PC-3 (cell line): ENCODE data around the gene KRTAP12-1. TPM values are rescaled to one million over a fixed set of nuclear protein-coding genes. Genes with fewer than 3 reads are reported as not detected.
"Not testable (repeated sequence)": the region's sequence is repeated elsewhere in the genome, so short reads cannot be mapped to it uniquely, and the experiment has no call there.

Experiments used
- ATAC-seq: fragments of 200-7000 bp; cut with Tn5 transposase; 2 replicates; pipeline ENCODE4 v1.9.1; 2020; ENCODE audit warnings: mild to moderate bottlenecking, moderate library complexity
- BruUV-seq: library from RNA; stranded (reverse); fragments of 400-500 nt; replicated peaks from 2 replicates; lab custom pipeline; 2021; lab: Mats Ljungman, UMichigan
- CTCF ChIA-PET: fragments of 300-600 bp; sonication (Branson Sonifier 250); formaldehyde crosslinking; loops from one replicate; lab custom pipeline; 2022; ENCODE audit warnings: antibody characterized with exemption; lab: Charles Lee
- POLR2A ChIA-PET: fragments of 300-600 bp; sonication (Branson Sonifier 250); formaldehyde crosslinking; loops from one replicate; lab custom pipeline; 2022; ENCODE audit warnings: antibody characterized with exemption; ENCODE audit not compliant: unreplicated experiment; lab: Charles Lee
- DNase-seq: peaks from one replicate; pipeline ENCODE4 v3.0.0-alpha.2; 2015
- H2AFZ ChIP-seq: fragments of 300-600 bp; sonication (generic); 2 replicates; pipeline ENCODE4 v1.6.0; 2016; ENCODE audit warnings: antibody characterized with exemption, low read length
- H3F3A ChIP-seq: fragments of 300-600 bp; sonication (generic); one replicate; pipeline ENCODE4 v1.6.0; 2017; ENCODE audit warnings: antibody characterized with exemption, low read length, control low read depth, mild to moderate bottlenecking; ENCODE audit not compliant: unreplicated experiment
- H3K27ac ChIP-seq: fragments of 300-600 bp; sonication (generic); 2 replicates; pipeline ENCODE4 v1.5.1; 2016; ENCODE audit warnings: mild to moderate bottlenecking, low read length
- H3K27me3 ChIP-seq: fragments of 300-600 bp; sonication (generic); 2 replicates; pipeline ENCODE4 v1.6.1; 2016; ENCODE audit warnings: low read length, mixed read lengths
- H3K36me3 ChIP-seq: fragments of 300-600 bp; sonication (generic); 2 replicates; pipeline ENCODE4 v1.6.1; 2016; ENCODE audit warnings: low read depth, mixed run types, low read length, mixed read lengths
- H3K4me1 ChIP-seq: fragments of 300-600 bp; sonication (generic); 2 replicates; pipeline ENCODE4 v1.5.1; 2016; ENCODE audit warnings: low read length; ENCODE audit not compliant: insufficient read depth
- H3K4me2 ChIP-seq: fragments of 300-600 bp; sonication (generic); 2 replicates; pipeline ENCODE4 v1.6.0; 2016; ENCODE audit warnings: low read length
- H3K4me3 ChIP-seq: fragments of 300-600 bp; sonication (generic); 2 replicates; pipeline ENCODE4 v1.5.1; 2016; ENCODE audit warnings: mild to moderate bottlenecking, low read length, mixed read lengths
- H3K79me2 ChIP-seq: fragments of 300-600 bp; sonication (generic); 2 replicates; pipeline ENCODE4 v1.6.1; 2017; ENCODE audit warnings: low read length, mixed read lengths
- H3K9ac ChIP-seq: fragments of 300-600 bp; sonication (generic); 2 replicates; pipeline ENCODE4 v1.6.0; 2016; ENCODE audit warnings: mild to moderate bottlenecking, low read length
- H3K9me2 ChIP-seq: fragments of 300-600 bp; sonication (generic); replicated peaks from 2 replicates; pipeline ENCODE4 v1.6.1; 2016; ENCODE audit warnings: mixed run types, low read length, mixed read lengths
- H3K9me3 ChIP-seq: fragments of 300-600 bp; sonication (generic); 2 replicates; pipeline ENCODE4 v1.6.1; 2016; ENCODE audit warnings: low read length, mixed read lengths
- H4K20me1 ChIP-seq: fragments of 300-600 bp; sonication (generic); 2 replicates; pipeline ENCODE4 v1.6.1; 2016; ENCODE audit warnings: low read length, mixed read lengths
- EZH2 ChIP-seq: fragments of 300-600 bp; sonication (generic); IDR thresholded peaks from one replicate; pipeline ENCODE4 v1.6.1; 2017; ENCODE audit warnings: antibody characterized with exemption, mild to moderate bottlenecking, low read length; ENCODE audit not compliant: unreplicated experiment
- EZH2phosphoT487 ChIP-seq: fragments of 300-600 bp; sonication (generic); IDR thresholded peaks from 2 replicates; pipeline ENCODE4 v1.6.1; 2018; ENCODE audit warnings: mild to moderate bottlenecking, antibody characterized with exemption, low read length, borderline replicate concordance
- intact Hi-C: fragments of 100-400 bp; cut with micrococcal nuclease; formaldehyde crosslinking; loops from 2 replicates; pipeline ENCODE4 v1.9.0; 2023
- total RNA-seq: library from RNA; depleted of rRNA; stranded (reverse); fragments of >200 nt; gene quantifications from 2 replicates; pipeline ENCODE4 v1.2.3, GENCODE V29; 2014
- TF ChIP-seq, protein P1 (sequence below): fragments of 300-600 bp; sonication (generic); conservative IDR thresholded peaks from 2 replicates; pipeline ENCODE4 v1.5.1; 2017; ENCODE audit warnings: antibody characterized with exemption, low read depth, mild to moderate bottlenecking, low read length

The KRTAP12-1 gene
- total RNA-seq, 1 experiment from 2014 or later, result 0.62 TPM

DNA sequence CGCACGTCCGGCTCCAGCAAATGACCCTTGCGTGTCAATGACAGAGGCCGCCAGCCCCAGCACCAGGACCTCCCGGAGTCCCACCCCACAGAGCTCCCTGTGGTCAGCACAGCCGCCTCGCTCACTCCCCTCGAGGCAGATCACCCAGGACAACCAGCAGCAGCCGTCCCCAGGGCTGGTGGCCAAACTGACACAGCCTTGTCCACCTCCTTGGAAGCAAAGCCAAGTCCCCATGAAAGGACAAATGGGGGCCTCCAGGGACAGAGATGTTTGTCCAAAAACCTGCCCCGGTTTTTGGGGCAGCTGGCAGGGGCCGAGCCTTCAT lies 42.7 kb downstream of the KRTAP12-1 start:
- intact Hi-C loops, result no loop called here
- no peaks in the 10 kb centered on the region for H4K20me1 ChIP-seq
- no peaks in the 10 kb centered on the region for H3K9me3 ChIP-seq
- no peak overlapping the region for H3K9ac ChIP-seq
- TF ChIP-seq, protein P1, sequence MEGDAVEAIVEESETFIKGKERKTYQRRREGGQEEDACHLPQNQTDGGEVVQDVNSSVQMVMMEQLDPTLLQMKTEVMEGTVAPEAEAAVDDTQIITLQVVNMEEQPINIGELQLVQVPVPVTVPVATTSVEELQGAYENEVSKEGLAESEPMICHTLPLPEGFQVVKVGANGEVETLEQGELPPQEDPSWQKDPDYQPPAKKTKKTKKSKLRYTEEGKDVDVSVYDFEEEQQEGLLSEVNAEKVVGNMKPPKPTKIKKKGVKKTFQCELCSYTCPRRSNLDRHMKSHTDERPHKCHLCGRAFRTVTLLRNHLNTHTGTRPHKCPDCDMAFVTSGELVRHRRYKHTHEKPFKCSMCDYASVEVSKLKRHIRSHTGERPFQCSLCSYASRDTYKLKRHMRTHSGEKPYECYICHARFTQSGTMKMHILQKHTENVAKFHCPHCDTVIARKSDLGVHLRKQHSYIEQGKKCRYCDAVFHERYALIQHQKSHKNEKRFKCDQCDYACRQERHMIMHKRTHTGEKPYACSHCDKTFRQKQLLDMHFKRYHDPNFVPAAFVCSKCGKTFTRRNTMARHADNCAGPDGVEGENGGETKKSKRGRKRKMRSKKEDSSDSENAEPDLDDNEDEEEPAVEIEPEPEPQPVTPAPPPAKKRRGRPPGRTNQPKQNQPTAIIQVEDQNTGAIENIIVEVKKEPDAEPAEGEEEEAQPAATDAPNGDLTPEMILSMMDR, result no peak
- TF ChIP-seq EZH2 (no peak), EZH2phosphoT487 (no peak)
- ATAC-seq, result no peak
- H2AFZ ChIP-seq, result no peak overlapping the region
- ChIA-PET POLR2A (no interaction called here), CTCF (no interaction called here)
- H3K79me2 ChIP-seq, result no peaks in the 10 kb centered on the region
- H3K36me3 ChIP-seq, result no peaks in the 10 kb centered on the region
- no peak overlapping the region for H3K4me2 ChIP-seq
- no peak for DNase-seq
- H3K27ac ChIP-seq, result no peak overlapping the region
- no TSS peak for BruUV-seq
- H3K27me3 ChIP-seq, result no peaks in the 10 kb centered on the region
- no peaks in the 10 kb centered on the region for H3F3A ChIP-seq
- H3K4me3 ChIP-seq, result no peak overlapping the region
- no peaks in the 10 kb centered on the region for H3K9me2 ChIP-seq
- H3K4me1 ChIP-seq, result no peaks in the 10 kb centered on the region

DNA sequence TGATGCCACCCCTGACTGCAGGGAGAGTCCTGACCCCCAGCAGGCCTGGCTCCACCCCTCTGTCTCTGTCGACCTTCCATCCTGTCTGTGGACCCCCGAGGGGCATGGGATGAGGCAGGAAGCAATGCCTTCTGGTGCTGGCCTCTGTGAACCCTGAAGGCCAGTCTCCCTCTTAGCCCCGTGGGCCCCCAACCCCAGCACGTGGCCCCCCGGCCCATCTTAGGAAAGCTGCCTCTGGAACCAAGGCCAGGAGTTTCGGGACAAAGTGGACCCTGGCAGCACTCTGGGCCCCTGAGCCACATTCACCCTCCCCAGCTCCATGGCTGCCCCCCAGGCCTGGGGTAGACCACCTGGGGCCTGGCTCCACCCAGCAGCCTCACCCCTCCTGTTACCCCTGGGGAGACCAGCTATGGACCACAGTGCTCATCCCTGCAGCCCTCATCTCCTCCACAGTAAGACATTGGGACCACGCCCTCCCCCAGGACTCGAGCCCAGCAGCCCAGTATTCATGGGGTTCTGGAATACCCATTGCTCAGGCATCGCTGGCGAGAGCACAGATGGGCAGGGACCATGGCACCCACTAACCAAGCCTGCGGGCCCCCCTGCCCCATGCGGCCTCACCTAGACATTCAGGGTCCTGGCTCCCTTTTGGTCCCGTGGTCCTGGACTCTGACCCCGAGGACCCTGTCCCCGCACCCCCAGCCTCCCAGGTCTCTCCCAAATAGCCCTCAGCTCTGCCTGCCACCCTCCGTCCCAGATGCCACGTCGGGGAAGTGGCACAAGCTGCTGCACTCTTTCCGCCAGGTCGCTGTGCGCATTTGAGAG lies 43.2 kb downstream of the KRTAP12-1 start:
- H3F3A ChIP-seq, DNase-seq, H2AFZ ChIP-seq, H3K36me3 ChIP-seq, H3K9ac ChIP-seq, H3K4me3 ChIP-seq, ATAC-seq, H3K27me3 ChIP-seq, CTCF ChIA-PET, BruUV-seq, H3K9me2 ChIP-seq, H3K79me2 ChIP-seq, H4K20me1 ChIP-seq, intact Hi-C loops, POLR2A ChIA-PET, H3K4me2 ChIP-seq, H3K9me3 ChIP-seq, H3K4me1 ChIP-seq, H3K27ac ChIP-seq: not testable (repeated sequence)

DNA sequence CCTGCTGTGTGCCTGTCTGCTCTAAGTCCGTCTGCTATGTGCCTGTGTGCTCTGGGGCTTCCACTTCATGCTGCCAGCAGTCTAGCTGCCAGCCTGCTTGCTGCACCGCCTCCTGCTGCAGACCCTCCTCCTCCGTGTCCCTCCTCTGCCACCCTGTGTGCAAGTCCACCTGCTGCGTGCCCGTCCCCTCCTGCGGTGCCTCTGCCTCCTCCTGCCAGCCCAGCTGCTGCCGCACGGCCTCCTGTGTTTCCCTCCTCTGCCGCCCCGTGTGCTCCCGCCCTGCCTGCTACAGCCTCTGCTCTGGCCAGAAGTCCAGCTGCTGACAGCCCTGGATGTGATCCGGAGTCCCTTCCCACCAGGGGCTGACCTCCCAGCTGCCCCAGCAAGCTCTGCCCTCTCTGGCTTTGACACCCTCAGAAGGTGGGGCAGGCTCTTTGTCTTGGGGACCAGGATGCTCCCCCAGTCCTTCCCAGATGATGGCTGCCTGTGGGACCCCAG lies 44.1 kb downstream of the KRTAP12-1 start:
- POLR2A ChIA-PET, BruUV-seq, H4K20me1 ChIP-seq, H3K27ac ChIP-seq, H3K4me3 ChIP-seq, H3K36me3 ChIP-seq, H3K4me2 ChIP-seq, H3K4me1 ChIP-seq, H3F3A ChIP-seq, H3K79me2 ChIP-seq, intact Hi-C loops, H3K9me2 ChIP-seq, H3K9ac ChIP-seq, CTCF ChIA-PET, H2AFZ ChIP-seq, H3K9me3 ChIP-seq, ATAC-seq, DNase-seq, H3K27me3 ChIP-seq: not testable (repeated sequence)
